OCI-LY7 (cell line): ENCODE measurements around the gene HSD3B2. TPM values are rescaled to one million over a fixed set of nuclear protein-coding genes. Genes with fewer than 3 reads are reported as not detected.

ENCODE experiments used
- BruUV-seq: library from RNA; stranded (reverse); fragments of 400-500 nt; replicated peaks from 2 replicates; lab custom pipeline; 2021; lab: Mats Ljungman, UMichigan
- CTCF ChIA-PET: fragments of 300-600 bp; sonication (Branson Sonifier 250); formaldehyde crosslinking; loops from one replicate; lab custom pipeline; 2022; ENCODE audit warnings: antibody characterized with exemption; ENCODE audit not compliant: unreplicated experiment; lab: Charles Lee
- POLR2A ChIA-PET: fragments of 300-600 bp; sonication (Branson Sonifier 250); formaldehyde crosslinking; loops from one replicate; lab custom pipeline; 2022; ENCODE audit warnings: antibody characterized with exemption; lab: Charles Lee
- DNase-seq: peaks from one replicate; pipeline ENCODE4 v3.0.0-alpha.2; 2015; ENCODE audit warnings: low spot score
- H2AFZ ChIP-seq: fragments of 200-600 bp; sonication (generic), shearing (Covaris generic); 2 replicates; pipeline ENCODE4 v1.6.1; 2014; ENCODE audit warnings: mild to moderate bottlenecking, antibody characterized with exemption, low read length, moderate library complexity
- H3K27ac ChIP-seq: fragments of 200-600 bp; sonication (generic); 2 replicates; pipeline ENCODE4 v1.5.1; 2014; ENCODE audit warnings: mixed run types, low read depth, mild to moderate bottlenecking, moderate library complexity, low read length, inconsistent platforms; ENCODE audit not compliant: poor library complexity, severe bottlenecking
- H3K36me3 ChIP-seq: fragments of 200-600 bp; sonication (generic); 2 replicates; pipeline ENCODE4 v1.6.1; 2014; ENCODE audit warnings: mild to moderate bottlenecking, antibody characterized with exemption, low read length, moderate library complexity, mixed read lengths; ENCODE audit not compliant: insufficient read depth
- H3K4me1 ChIP-seq: fragments of 200-600 bp; sonication (generic); 2 replicates; pipeline ENCODE4 v1.5.1; 2014; ENCODE audit warnings: mild to moderate bottlenecking, low read length; ENCODE audit not compliant: insufficient read depth, poor library complexity, severe bottlenecking
- H3K4me2 ChIP-seq: fragments of 200-600 bp; sonication (generic); 2 replicates; pipeline ENCODE4 v1.6.1; 2014; ENCODE audit warnings: mild to moderate bottlenecking, low read length
- H3K4me3 ChIP-seq: fragments of 200-600 bp; sonication (generic); 2 replicates; pipeline ENCODE4 v1.5.1; 2014; ENCODE audit warnings: mild to moderate bottlenecking, low read depth, low read length; ENCODE audit not compliant: poor library complexity, severe bottlenecking
- H3K79me2 ChIP-seq: fragments of 200-600 bp; sonication (generic); 2 replicates; pipeline ENCODE4 v1.6.1; 2016; ENCODE audit warnings: low read depth, mild to moderate bottlenecking, low read length, moderate library complexity, mixed read lengths; ENCODE audit not compliant: insufficient read depth
- H3K9me2 ChIP-seq: fragments of 200-600 bp; sonication (generic); 2 replicates; pipeline ENCODE4 v1.6.1; 2016; ENCODE audit warnings: mild to moderate bottlenecking, low read length, mixed read lengths; ENCODE audit not compliant: insufficient read depth
- H3K9me3 ChIP-seq: fragments of 200-600 bp; sonication (generic); 2 replicates; pipeline ENCODE4 v1.6.1; 2014; ENCODE audit warnings: mild to moderate bottlenecking, mixed run types, low read length, mixed read lengths
- H4K20me1 ChIP-seq: fragments of 200-600 bp; sonication (generic); 2 replicates; pipeline ENCODE4 v1.6.1; 2014; ENCODE audit warnings: mild to moderate bottlenecking, antibody characterized with exemption, low read length, moderate library complexity, mixed read lengths; ENCODE audit not compliant: insufficient read depth
- EZH2phosphoT487 ChIP-seq: fragments of 200-600 bp; sonication (generic); IDR thresholded peaks from 2 replicates; pipeline ENCODE4 v1.6.1; 2018; ENCODE audit warnings: low read depth, borderline replicate concordance, mild to moderate bottlenecking, mixed run types, antibody characterized with exemption, low read length, moderate library complexity, mixed read lengths
- intact Hi-C: fragments of 100-400 bp; cut with micrococcal nuclease; formaldehyde crosslinking; loops from one replicate; pipeline ENCODE4 v1.10.0; 2022; ENCODE audit not compliant: unreplicated experiment
- total RNA-seq, 2 experiments: library from RNA; depleted of rRNA in 1 of 2; stranded (reverse); fragments of >200 nt in 1 of 2; shearing (Covaris generic) in 1 of 2; gene quantifications; 2 replicates each; pipeline ENCODE4 v1.2.3, GENCODE V29; 2014 to 2022
- TF ChIP-seq, protein P1 (sequence below): fragments of 200-600 bp; sonication (generic); conservative IDR thresholded peaks from 2 replicates; pipeline ENCODE4 v1.5.1; 2014; ENCODE audit warnings: mild to moderate bottlenecking, antibody characterized with exemption, low read length, moderate library complexity, mixed read lengths

Gene HSD3B2
- total RNA-seq, 2 experiments from 2014 or later, result not detected

DNA sequence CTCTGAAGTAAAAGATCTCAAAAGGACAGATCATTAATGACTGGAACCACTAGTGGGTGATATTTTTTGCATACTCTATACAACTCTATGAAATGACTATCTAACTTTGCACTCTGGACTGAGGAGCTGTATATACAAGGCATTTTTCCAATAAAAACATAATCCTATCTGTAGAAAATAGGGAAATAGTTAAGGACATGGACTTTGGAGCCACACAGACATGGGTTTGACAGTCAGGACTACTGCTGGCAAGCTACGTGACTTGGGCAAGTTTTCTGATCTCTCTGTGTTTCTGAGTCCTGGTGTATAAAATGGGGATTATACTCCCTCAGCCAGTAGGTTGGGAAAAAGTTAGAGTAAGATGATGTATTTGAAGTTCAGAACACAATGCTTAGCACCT is 20.9 kb upstream of the HSD3B2 start:
- no peak overlapping the region for H3K27ac ChIP-seq
- BruUV-seq, result no TSS peak
- intact Hi-C loops, result no loop called here

GRCh38 chr1:119396982-119397381 is 18.0 kb upstream of the HSD3B2 start:
- H4K20me1 ChIP-seq, result no peaks in the 10 kb centered on the region
- no peak overlapping the region for H2AFZ ChIP-seq
- no peak overlapping the region for H3K4me3 ChIP-seq
- DNase-seq, result no peak
- intact Hi-C loops, result no loop called here
- H3K4me2 ChIP-seq, result no peak overlapping the region
- H3K27ac ChIP-seq, result no peak overlapping the region
- no peaks in the 10 kb centered on the region for H3K36me3 ChIP-seq
- H3K9me2 ChIP-seq, result no peaks in the 10 kb centered on the region
- H3K4me1 ChIP-seq, result no peaks in the 10 kb centered on the region
- ChIA-PET CTCF (no interaction called here), POLR2A (no interaction called here)
- no TSS peak for BruUV-seq
- no peaks in the 10 kb centered on the region for H3K79me2 ChIP-seq
- H3K9me3 ChIP-seq, result no peaks in the 10 kb centered on the region
- TF ChIP-seq EZH2phosphoT487, result no peak
- TF ChIP-seq, protein P1, sequence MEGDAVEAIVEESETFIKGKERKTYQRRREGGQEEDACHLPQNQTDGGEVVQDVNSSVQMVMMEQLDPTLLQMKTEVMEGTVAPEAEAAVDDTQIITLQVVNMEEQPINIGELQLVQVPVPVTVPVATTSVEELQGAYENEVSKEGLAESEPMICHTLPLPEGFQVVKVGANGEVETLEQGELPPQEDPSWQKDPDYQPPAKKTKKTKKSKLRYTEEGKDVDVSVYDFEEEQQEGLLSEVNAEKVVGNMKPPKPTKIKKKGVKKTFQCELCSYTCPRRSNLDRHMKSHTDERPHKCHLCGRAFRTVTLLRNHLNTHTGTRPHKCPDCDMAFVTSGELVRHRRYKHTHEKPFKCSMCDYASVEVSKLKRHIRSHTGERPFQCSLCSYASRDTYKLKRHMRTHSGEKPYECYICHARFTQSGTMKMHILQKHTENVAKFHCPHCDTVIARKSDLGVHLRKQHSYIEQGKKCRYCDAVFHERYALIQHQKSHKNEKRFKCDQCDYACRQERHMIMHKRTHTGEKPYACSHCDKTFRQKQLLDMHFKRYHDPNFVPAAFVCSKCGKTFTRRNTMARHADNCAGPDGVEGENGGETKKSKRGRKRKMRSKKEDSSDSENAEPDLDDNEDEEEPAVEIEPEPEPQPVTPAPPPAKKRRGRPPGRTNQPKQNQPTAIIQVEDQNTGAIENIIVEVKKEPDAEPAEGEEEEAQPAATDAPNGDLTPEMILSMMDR, result no peak

More for the DNA sequence above, 20.9 kb upstream of the HSD3B2 start:
- Histone ChIP-seq H3K36me3 (no peaks in the 10 kb centered on the region), H3K9me3 (no peaks in the 10 kb centered on the region), H3K4me1 (no peaks in the 10 kb centered on the region), H3K9me2 (no peaks in the 10 kb centered on the region), H3K4me2 (no peak overlapping the region), H3K79me2 (no peaks in the 10 kb centered on the region), H4K20me1 (no peaks in the 10 kb centered on the region), H2AFZ (no peak overlapping the region), H3K4me3 (no peak overlapping the region)
- CTCF ChIA-PET, result no interaction called here
- TF ChIP-seq EZH2phosphoT487, result no peak
- TF ChIP-seq, protein P1, result no peak
- POLR2A ChIA-PET, result no interaction called here
- DNase-seq, result no peak

DNA sequence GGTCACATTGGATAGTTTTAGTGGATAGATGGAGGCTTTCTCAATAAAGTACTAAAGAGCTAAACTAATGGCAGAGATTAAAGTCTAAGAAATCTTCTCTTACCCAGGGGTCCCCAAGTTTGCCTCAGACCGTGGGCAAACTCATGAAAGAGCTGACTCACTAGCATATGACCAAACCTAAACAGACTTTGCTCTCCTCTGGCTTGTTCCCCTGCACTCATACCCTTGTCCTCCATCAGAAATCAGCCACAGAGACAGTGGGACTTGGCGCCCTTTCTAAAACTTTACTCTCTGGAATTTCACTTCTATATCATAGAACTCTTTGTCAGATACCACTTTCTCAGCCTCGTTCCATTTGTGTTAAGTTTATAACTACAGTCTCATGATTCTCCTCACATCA is 17.0 kb upstream of the HSD3B2 start:
- Histone ChIP-seq H3K9me2 (no peaks in the 10 kb centered on the region), H3K4me2 (no peak overlapping the region), H3K27ac (no peak overlapping the region), H3K36me3 (no peaks in the 10 kb centered on the region), H3K79me2 (no peaks in the 10 kb centered on the region), H3K9me3 (no peaks in the 10 kb centered on the region), H3K4me1 (no peaks in the 10 kb centered on the region), H4K20me1 (no peaks in the 10 kb centered on the region), H2AFZ (no peak overlapping the region), H3K4me3 (no peak overlapping the region)
- CTCF ChIA-PET, result no interaction called here
- no TSS peak for BruUV-seq
- POLR2A ChIA-PET, result no interaction called here
- no peak for DNase-seq
- intact Hi-C loops, result no loop called here
- TF ChIP-seq EZH2phosphoT487, result no peak
- TF ChIP-seq, protein P1, result no peak
